Tibial nerve (tissue), 3 donors: Measurements from ENCODE around the gene LRFN4.

Source experiments
- CTCF ChIP-seq, 5 experiments: fragments of 200-600 bp in 3 of 5; fragments of 450-650 bp in 2 of 5; sonication (generic) in 3 of 5; IDR thresholded peaks; one replicate each; pipeline ENCODE4 v1.5.1; 2016 to 2019; ENCODE audit warnings: antibody characterized with exemption in 5 of 5, mild to moderate bottlenecking in 3 of 5, moderate library complexity in 2 of 5
- POLR2A ChIP-seq, 2 donors: fragments of 450-650 bp; IDR thresholded peaks; one replicate each; pipeline ENCODE4 v1.6.1; 2017; ENCODE audit warnings: antibody characterized with exemption in 2 of 2, mild to moderate bottlenecking in 2 of 2, moderate library complexity in 2 of 2

- TF ChIP-seq CTCF (IDR thresholded peaks at IDR 0.05) = no peak
- TF ChIP-seq POLR2A (IDR thresholded peaks at IDR 0.05) = no peak
These were observed 516 bp downstream of the LRFN4 start for GRCh38 chr11:66857234-66857926.
